Muscle of back (tissue), 11 donors: ENCODE data around the gene DNAJA3. TPM values are rescaled to one million over a fixed set of nuclear protein-coding genes. Genes with fewer than 3 reads are reported as not detected.

Experiments used
- DNase-seq, 3 donors: peaks; one replicate each; pipeline versions ENCODE4 v3.0.0 to v3.0.0-alpha.2; 2013
- polyA plus RNA-seq, 10 donors: library from polyadenylated mRNA; unstranded; fragments of 120-200 nt; gene quantifications; one replicate each; pipeline ENCODE4 v1.2.1, GENCODE V29; 2013; ENCODE audit not compliant: insufficient read length in 10 of 10

The DNAJA3 gene
- polyA plus RNA-seq, 10 donors: 24.2 to 32.7 (median 28.2) TPM

- no peak for DNase-seq
Observed at GRCh38 chr16:4403133-4403949, 22.3 kb upstream of the DNAJA3 start.

GRCh38 chr16:4404247-4404966 is 21.3 kb upstream of the DNAJA3 start:
- DNase-seq: peak in 1 of 3 donors; percentile 55

- DNase-seq: no peak
Observed at GRCh38 chr16:4404967-4405696, 20.5 kb upstream of the DNAJA3 start.

GRCh38 chr16:4407543-4408322 is 17.9 kb upstream of the DNAJA3 start:
- peak in 1 of 3 donors; percentile 34 for DNase-seq

- no peak for DNase-seq
Observed at GRCh38 chr16:4408323-4408690, 17.4 kb upstream of the DNAJA3 start.

- DNase-seq: peak in 1 of 3 donors; percentile 58
Observed at GRCh38 chr16:4409081-4409932, 16.4 kb upstream of the DNAJA3 start.

- peak; percentile 84 to 93 (median 87) for DNase-seq
Observed at GRCh38 chr16:4410335-4411075, 15.2 kb upstream of the DNAJA3 start.

GRCh38 chr16:4411684-4412083 is 14.0 kb upstream of the DNAJA3 start:
- peak; percentile 73 to 93 (median 85) for DNase-seq

GRCh38 chr16:4412159-4412558 is 13.5 kb upstream of the DNAJA3 start:
- no peak for DNase-seq

- no peak for DNase-seq
Observed at GRCh38 chr16:4412854-4413253, 12.8 kb upstream of the DNAJA3 start.

- DNase-seq: no peak
Observed at GRCh38 chr16:4414187-4414917, 11.3 kb upstream of the DNAJA3 start.

GRCh38 chr16:4415538-4416199 is 10.0 kb upstream of the DNAJA3 start:
- peak in 1 of 3 donors; percentile 71 for DNase-seq

- peak; percentile 87 to 97 (median 93) for DNase-seq
Observed at GRCh38 chr16:4416200-4417032, 9.3 kb upstream of the DNAJA3 start, which contains the start of gene CORO7. CORO7 (minus strand) TSS chr16:4416596; CDS start chr16:4416518, 78 bp downstream.

GRCh38 chr16:4419402-4419959 is 6.2 kb upstream of the DNAJA3 start:
- DNase-seq: no peak

- no peak for DNase-seq
Observed at GRCh38 chr16:4420505-4421105, 5.1 kb upstream of the DNAJA3 start.

- DNase-seq: no peak
Observed at GRCh38 chr16:4426021-4426684, 485 bp downstream of the DNAJA3 start.
